GM19395 (cell line): ENCODE measurements around the gene MED16.

Experiments
- ATAC-seq: cut with Tn5 transposase; IDR thresholded peaks from one replicate; pipeline ENCODE4 v1.9.1; 2021; ENCODE audit warnings: mild to moderate bottlenecking, moderate library complexity; ENCODE audit not compliant: unreplicated experiment

MED16 gene

DNA sequence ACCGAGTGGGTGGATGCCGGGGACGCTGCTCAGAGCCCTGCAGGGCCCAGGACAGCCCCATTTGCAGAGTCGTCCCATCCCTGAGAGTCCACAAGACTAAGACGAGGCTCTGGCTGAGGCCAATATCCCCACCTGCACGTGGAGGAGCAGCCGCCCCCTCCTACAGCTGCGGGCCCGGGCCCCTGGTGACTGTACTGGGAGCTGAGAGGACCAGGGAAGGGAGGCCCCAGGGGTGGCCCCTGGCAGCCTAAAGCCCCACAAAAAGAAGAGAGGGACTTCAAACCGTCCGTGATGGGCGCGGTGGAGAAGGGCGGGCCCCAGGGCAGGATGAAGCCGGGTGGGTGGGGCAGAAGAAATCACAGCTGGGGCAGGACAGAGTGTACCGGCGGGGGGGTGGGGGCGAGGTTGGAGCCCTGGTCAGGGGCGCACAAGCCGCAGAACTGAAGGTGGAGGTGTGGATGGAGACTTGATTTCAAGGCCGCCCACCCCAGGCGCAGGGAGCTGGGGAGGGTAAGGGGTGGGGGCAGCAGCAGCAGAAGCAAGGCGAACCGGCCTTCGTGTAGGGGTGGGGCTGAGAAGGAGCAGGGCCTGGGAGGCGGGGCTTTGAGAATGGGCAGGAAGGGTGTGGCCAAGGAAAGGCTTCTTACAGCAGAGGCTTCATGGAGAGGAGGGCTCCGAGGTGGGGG is 20.6 kb downstream of the MED16 start:
- ATAC-seq = no peak

DNA sequence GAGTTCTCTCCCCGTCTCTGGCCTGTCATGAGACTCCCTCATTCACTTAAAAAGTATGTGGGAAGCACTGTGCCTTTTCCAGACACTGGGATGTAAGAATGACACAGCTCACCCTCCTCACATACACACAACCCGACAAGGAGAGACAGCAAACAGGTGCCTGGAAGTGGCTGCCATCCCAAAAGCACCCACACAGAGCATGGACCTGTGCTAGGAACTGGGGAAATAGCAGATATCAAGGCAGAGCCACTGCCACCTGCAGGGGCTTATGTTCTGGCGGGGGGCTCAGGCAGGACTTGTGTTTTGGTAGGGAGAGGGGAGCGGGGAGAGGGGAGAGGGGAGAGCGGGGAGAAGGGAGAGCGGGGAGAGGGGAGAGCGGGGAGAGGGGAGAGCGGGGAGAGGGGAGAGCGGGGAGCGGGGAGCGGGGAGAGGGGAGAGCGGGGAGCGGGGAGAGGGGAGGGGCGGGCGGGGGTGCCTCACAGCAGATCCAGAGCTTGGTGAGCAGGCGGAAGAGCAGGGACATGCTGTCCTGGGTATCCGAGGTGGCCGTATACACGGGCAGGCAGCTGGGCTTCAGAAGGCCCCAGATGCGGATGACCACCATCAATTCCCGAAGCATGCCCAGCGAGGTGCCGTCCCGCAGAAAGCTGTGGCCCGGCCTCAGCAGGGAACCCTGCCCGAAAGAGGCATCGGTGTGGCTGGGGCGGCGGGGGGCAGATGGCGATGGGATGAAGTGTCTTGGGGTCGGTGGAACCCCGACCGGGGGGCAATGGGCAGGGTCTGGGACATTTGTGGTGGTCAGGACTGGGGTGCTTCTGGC is 21.3 kb downstream of the MED16 start:
- no peak for ATAC-seq

DNA sequence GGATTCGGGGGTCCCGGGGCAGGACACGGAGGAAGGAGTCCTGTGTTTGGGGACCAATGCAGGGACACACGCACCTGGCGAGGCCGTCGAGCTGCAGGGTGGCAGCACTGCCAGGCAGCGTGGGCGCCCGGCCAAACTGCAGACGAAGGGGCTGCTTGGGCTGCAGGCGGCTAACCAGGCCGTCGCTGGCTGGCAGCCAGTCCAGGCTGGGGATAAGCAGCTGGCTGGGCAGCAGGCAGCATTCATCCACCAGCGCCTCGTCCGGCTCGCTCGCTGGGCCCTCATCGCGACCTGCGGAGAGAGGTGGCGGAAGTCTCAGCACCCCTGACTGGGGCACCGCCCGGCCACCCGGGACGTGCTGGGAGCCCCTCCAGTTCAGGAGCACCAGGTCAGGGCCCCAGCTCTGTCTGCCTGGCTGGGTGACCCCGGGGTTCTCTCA is 22.0 kb downstream of the MED16 start:
- ATAC-seq = no peak

DNA sequence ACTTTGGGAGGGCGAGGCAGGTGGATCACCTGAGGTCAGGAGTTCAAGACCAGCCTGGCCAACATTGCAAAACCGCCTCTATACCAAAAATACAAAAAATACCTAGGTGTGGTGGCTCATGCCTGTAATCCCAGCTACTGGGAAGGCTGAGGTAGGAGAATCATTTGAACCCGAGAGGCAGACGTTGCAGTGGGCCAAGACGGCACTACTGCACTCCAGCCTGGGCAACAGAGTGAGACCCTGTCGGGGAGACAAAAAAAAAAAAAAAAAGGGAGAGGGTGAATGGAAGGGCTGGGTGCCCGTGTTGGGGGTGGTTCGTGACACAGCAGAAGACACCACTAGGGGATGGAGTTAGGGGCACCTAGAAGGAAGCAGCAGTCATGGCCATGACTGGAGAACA is 22.7 kb downstream of the MED16 start:
- ATAC-seq = no peak

DNA sequence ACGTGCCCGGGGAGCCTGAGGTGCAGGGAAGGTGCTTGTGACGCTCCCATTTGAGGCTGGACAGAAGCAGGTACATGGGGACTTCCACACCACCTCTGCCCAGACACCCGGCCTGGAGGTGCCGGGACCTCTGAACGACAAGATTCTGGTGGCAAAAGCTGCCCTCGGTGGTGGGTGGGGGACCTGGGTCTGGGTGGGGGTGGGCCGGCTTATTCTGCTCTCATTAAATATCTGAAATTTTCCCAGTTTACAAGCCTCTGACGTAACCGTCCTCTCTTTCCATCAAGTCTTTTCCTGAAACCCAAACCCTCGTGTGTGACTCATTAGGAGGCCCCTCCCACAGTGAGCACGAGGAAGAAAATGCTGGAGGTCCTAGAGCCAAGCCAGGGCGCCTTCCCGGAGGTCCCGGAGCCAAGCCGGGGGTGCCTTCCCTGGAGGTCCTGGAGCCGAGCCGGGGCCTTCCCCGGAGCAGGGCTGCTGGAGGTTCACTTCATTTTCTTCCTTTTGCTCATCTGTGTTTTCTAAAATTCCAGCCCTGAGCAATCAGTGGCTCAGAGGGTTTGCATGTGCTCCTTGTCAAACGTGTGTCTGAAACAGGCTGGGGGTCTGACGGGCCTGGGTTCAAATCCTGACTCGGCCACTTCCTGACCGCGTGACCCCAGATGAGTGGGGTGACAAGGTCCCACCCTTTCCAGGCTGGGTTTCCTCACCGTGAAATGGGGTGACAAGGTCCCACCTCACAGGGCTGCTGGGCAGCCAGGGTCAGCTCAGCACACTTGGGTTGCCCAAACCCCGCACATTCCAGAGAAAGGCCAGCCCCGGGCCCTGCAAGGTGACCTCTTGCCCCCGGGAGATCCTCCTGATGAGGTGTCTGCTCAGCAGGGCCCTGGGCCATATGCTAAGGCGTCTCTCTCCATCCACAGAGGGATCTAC is 23.5 kb downstream of the MED16 start:
- no peak for ATAC-seq

DNA sequence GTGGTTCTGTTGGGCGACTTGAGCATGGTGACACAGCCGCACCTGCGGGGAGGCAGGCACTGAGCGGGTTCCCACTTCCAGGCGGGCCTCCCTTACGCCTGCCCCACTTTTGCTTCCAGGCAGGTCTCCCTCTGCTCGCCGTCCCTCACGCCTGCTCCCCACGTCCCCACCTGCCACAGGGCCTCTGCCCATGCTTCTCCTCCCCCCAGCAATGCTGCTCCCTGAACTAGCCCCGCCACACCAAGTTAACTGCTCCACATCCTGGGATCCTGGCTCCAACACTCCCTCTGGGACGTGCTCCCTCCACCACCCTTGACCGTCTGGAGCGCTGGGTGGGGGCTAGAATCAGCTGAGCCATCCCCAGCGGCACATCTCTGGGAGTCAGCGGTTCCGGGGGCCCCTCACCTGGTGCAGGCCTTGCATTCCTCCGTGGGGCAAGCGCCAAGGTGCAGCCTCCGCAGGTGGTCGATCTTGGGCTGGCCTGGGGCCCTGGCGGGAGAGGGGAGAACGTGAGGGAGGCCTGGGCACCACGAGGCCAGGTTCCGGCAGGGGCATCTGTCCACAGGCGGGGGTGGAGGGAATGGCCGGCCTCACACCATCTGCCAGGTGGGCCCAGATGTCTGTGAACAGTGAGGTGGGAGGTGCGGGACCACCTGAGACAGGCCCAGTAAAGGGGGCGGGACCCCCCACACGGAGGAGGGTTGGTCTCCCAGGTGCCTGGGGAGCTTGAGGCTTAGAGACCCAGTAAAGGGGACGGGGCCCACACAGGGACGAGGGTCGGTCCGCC is 24.3 kb downstream of the MED16 start:
- no peak for ATAC-seq

DNA sequence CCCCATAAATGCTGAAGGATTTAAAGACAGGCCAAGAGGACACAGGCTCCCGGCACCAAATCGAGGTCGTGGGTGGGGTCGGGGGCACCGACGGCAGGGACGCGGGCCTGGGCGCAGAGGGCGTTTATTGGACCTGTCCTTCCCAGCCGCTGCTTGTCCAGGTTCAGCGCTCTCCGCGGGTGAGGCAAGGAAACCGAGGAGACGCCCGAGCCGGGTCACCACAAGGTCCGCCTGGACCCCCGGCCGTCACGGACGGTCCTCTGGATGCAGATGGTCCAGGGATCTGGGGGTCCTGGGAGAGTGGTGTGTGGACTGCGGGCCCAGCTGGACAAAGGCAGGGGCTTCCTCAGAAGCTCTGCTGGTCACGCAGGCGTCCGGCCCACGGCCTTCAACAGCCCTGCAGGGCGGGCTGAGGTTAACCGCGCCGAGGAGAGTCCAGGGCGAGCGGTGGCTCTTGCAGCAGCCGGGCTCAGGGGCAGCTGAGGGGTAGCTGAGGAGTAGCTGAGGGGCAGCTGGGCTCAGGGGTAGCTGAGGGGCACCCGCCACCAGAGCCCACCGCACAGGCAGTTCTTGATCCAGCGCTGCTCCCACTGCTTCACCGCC is 25.0 kb downstream of the MED16 start:
- ATAC-seq = no peak

DNA sequence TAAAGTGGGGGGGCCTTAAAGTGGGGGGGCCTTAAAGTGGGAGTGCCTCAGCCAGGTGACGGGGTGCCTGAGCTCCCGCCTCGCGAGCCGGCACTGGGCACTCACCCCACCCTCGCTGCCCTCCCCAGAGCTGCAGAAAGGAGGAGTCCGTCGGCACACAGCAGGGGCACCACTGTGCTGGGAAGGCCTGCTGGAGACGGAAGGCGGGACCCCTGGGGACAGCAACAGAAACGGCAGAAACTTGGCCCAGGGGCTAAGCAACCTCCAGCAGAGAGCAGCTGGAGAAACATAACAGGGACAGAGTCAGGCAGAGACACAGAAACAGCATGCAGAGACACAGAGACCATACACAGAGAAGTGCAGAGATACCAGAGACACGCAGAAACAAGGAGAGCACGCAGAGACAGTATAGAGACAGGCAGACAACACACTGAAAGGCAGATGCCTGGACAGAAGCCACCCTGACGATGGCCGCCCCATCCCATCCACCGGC is 25.6 kb downstream of the MED16 start:
- ATAC-seq = no peak

DNA sequence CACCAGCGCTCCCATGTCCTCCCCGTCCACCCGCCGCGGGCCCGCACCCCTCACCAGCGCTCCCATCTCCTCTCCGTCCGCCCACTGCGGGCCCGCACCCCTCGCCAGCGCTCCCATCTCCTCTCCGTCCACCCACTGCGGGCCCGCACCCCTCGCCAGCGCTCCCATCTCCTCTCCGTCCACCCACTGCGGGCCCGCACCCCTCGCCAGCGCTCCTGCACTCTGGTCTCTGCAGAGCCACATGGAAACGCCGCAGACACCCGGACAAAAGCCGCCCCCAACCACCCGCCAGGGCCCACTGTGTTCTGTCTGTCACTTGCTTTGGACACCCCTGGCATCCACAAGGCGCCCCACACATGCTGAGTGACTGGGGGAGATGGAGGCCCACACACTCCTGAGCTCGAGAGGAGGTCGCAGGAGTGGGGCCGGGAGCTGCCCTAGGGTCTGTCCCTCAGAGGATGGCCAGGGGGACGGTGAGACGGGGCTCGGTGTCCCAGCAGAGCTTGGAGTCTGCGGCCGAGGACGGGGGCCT is 26.2 kb downstream of the MED16 start:
- ATAC-seq = no peak

DNA sequence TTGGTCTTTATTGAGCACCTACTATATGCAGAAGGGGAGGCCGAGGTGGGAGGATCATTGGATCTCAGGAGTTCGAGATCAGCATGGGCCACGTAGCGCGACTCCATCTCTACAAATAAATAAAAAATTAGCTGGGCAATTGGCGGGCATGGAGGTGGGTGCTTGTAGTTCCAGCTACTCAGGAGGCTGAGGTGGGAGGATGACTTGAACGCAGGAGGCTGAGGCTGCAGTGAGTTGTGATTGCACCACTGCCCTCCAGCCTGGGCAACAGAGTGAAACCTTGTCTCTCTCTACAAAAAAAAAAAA is 29.7 kb downstream of the MED16 start:
- ATAC-seq = no peak

DNA sequence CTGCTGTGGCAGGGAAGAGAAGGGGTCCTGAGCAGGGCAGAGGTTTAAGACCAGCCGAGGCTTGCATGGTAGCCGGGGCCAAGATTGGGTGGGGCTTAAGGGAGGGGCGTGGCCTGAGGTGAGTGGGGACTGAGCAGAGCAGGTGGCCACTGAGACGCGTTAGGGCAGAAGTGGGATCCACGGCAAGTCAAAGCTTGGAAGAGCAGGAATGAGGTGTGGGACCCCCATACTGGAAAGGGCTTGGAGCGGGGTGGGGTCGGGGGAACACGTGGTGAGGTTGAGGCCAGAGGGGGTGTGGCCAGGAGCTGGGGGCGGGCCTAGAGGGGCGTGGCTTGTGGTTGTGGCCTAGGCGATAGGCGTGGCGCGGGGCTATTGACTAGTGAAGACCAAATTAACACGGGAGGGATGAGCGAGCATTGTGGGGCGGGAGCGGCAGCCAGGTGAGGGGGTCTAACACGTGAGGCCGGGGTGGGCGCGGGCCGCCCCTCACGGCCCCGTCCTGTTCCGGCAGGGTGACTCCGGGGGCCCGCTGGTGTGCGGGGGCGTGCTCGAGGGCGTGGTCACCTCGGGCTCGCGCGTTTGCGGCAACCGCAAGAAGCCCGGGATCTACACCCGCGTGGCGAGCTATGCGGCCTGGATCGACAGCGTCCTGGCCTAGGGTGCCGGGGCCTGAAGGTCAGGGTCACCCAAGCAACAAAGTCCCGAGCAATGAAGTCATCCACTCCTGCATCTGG is 30.2 kb downstream of the MED16 start:
- ATAC-seq = no peak

DNA sequence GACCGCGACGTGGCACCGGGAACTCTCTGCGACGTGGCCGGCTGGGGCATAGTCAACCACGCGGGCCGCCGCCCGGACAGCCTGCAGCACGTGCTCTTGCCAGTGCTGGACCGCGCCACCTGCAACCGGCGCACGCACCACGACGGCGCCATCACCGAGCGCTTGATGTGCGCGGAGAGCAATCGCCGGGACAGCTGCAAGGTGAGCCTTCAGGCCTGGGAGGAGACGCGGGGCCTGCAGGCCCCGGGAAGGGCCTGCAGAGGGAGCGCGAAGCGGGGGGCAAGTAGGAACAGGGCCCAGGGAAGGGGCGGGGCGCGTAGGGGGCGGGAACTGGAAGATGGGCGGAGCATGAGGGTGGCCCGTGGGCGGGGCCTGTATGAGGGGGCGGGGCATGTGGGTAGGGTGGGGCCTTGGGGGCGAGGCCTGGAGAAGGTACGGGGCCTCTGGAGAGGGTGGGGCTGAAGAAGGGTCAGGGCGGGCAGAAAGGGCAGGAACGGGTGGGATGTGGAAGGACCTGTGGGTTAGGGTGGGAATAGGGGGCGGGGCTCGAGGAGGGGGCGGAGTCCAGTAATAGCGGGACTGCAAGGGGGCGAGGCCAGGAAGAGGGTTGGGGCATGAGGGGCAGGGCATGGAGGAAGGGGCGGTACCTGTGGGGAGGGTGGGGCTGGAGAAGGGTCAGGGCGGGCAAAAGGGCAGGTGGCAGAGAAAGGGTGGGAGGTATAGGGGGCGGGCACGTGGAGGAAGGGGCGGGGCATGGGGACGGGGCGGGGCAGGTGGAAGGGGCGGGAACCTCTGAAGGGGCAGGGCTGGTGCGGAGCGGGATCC is 31.0 kb downstream of the MED16 start:
- ATAC-seq = no peak

DNA sequence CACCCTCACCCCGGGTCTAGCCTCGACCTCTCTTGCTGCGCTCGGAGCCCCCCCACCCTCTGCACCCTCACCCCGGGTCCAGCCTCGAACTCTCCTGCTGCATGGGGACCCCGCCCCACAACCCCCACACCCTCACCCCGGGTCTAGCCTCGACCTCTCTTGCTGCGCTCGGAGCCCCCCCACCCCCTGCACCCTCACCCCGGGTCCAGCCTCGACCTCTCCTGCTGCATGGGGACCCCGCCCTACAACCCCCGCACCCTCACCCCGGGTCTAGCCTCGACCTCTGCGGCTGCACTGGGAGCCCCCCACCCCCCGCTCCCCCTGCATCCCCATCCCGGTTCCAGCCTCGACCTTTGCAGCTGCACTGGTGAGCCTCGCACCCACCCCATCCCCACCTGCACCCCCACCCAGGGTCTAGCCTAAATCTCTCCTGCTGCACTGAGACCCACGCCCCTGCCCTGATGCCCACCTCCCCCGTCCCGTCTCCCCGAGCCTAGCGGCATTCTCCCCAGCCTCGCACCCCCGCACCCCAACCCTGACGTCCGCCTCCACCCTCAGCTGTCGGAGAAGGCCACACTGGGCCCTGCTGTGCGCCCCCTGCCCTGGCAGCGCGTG is 31.7 kb downstream of the MED16 start:
- no peak for ATAC-seq

DNA sequence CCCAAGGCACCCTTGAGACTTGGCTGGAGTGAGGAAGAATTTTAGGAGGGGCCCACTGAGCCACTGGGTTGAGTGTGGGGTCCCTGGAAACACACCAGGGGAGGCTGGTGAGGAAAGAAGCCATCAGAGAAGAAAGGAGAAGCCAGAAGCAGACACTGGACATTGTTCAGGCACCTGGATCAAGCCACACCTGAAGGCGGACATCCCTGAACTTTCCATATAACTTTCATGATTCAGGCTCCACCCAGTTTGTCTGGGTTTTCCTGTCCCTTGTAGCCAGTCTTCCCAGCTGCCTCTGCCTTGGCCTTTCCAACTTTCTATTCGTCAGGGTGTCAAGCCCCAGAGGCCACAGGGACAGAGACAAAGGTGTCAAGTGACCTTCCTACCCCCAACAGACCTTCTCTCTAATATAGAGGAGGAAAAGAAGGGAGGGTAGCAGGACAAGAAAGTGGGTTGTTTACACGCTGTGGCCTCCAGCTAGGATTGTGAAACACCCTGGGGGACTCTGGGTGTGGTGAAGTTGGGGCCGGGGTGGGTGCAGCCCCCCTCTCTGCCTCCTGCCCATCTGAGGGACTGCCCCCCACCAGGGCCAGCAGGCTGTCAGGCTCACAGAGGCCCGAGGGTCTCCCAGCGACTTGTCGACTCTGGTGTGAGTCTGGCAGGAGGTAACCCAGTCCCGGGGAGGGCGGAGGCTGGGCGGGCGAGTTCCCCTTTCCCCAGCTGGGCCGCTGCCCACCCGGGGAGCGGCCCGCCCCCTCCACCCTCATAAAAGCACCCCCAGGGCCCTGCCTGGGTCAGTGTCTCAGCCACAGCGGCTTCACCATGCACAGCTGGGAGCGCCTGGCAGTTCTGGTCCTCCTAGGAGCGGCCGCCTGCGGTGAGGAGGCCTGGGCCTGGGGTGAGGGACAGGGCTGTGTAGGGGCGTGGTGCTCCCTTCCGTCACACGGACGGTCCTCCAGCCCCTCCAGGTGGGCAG is 33.8 kb downstream of the MED16 start, which contains the start of gene CFD:
TSS of gene CFD (plus strand) at position 797 of the 976 bp plus-strand sequence. CDS start at position 823, 26 bp downstream.
- ATAC-seq = no peak

DNA sequence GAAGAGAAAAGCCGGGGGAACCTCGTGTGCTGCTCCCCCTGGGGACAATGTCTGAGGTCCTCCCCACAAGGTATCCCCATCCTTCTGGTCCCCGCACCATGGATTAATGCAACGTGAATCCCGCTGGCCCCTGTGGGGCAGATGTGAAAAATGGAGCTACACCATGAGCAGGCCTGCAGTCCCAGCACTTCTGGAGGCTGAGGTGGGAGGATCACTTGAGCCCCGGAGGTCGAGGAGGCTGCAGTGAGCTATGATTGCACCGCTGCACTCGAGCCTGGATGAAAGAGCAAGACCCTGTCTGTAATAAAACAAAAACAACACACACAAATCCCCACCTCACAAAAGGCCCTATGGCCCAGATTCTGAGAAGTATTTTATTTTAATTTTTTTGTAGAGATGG is 34.7 kb downstream of the MED16 start:
- no peak for ATAC-seq

DNA sequence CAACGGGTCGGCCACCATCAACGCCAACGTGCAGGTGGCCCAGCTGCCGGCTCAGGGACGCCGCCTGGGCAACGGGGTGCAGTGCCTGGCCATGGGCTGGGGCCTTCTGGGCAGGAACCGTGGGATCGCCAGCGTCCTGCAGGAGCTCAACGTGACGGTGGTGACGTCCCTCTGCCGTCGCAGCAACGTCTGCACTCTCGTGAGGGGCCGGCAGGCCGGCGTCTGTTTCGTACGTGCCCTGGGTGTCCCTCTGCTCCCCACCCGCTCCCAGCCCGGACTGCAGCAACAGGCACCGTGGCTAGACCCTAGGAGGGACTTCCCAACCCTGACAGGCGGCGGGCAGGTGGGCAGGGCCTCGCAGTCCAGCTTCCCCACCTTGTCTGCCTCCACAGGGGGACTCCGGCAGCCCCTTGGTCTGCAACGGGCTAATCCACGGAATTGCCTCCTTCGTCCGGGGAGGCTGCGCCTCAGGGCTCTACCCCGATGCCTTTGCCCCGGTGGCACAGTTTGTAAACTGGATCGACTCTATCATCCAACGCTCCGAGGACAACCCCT is 37.3 kb downstream of the MED16 start:
- no peak for ATAC-seq
